ENCODE data around the gene GATA3.

DNA sequence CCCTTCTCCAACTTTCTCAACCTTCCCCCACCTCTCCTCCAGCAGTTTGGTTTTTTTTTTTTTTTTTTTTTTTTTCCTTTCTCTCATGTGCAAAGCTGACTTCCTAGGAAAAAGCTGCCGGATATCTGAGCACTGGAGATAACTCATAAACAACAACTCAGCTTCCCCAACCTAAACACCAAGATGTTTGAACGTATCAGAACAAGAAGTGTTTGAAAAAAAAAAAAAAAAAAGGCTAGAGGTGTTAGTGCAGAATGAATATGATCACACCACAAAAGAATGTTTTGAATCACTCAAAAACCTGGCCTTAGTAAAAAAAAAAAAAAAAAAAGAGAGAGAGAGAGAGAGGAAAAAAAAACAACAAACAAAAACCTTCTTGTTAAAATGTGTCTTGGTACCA, 11.2 kb downstream of the GATA3 start:
- TF ChIP-seq, protein P1, sequence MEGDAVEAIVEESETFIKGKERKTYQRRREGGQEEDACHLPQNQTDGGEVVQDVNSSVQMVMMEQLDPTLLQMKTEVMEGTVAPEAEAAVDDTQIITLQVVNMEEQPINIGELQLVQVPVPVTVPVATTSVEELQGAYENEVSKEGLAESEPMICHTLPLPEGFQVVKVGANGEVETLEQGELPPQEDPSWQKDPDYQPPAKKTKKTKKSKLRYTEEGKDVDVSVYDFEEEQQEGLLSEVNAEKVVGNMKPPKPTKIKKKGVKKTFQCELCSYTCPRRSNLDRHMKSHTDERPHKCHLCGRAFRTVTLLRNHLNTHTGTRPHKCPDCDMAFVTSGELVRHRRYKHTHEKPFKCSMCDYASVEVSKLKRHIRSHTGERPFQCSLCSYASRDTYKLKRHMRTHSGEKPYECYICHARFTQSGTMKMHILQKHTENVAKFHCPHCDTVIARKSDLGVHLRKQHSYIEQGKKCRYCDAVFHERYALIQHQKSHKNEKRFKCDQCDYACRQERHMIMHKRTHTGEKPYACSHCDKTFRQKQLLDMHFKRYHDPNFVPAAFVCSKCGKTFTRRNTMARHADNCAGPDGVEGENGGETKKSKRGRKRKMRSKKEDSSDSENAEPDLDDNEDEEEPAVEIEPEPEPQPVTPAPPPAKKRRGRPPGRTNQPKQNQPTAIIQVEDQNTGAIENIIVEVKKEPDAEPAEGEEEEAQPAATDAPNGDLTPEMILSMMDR (IDR thresholded peaks at IDR 0.05): no peak
- no peak for TF ChIP-seq POLR2A (IDR thresholded peaks at IDR 0.05)

Measured in esophagus squamous epithelium (tissue), 4 donors.